ENCODE results near the gene GPR55. TPM values are rescaled to one million over a fixed set of nuclear protein-coding genes. Genes with fewer than 3 reads are reported as not detected.

The GPR55 gene
- total RNA-seq, 1 donor, result 0.81 TPM

- DNase-seq (ENCODE audit: low read depth in 2 of 3, low spot score in 2 of 3), result no peak
These were observed 37.7 kb downstream of the GPR55 start for GRCh38 chr2:230887342-230887741.

GRCh38 chr2:230886671-230887071 is 38.4 kb downstream of the GPR55 start:
- no peak for DNase-seq (ENCODE audit: low read depth in 2 of 3, low spot score in 2 of 3)

GRCh38 chr2:230886206-230886605 is 38.8 kb downstream of the GPR55 start:
- no peak for DNase-seq (ENCODE audit: low read depth in 2 of 3, low spot score in 2 of 3)

- peak in 2 of 3 donors; percentile 88 to 94 for DNase-seq (ENCODE audit: low read depth in 2 of 3, low spot score in 2 of 3)
These were observed 39.4 kb downstream of the GPR55 start for GRCh38 chr2:230885463-230886130.

- no peak for DNase-seq (ENCODE audit: low read depth in 2 of 3, low spot score in 2 of 3)
These were observed 43.2 kb downstream of the GPR55 start for GRCh38 chr2:230881840-230882239.

GRCh38 chr2:230879891-230880290 is 45.2 kb downstream of the GPR55 start:
- no peak for DNase-seq (ENCODE audit: low read depth in 2 of 3, low spot score in 2 of 3)

- DNase-seq (ENCODE audit: low read depth in 2 of 3, low spot score in 2 of 3), result no peak
These were observed 45.7 kb downstream of the GPR55 start for GRCh38 chr2:230879271-230879882.

GRCh38 chr2:230878599-230879188 is 46.3 kb downstream of the GPR55 start:
- DNase-seq (ENCODE audit: low read depth in 2 of 3, low spot score in 2 of 3), result no peak

- peak in 2 of 3 donors; percentile 93 to 96 for DNase-seq (ENCODE audit: low read depth in 2 of 3, low spot score in 2 of 3)
These were observed 47.1 kb downstream of the GPR55 start for GRCh38 chr2:230877759-230878598.

- DNase-seq (ENCODE audit: low read depth in 2 of 3, low spot score in 2 of 3), result no peak
These were observed 47.8 kb downstream of the GPR55 start for GRCh38 chr2:230877116-230877758.

- DNase-seq (ENCODE audit: low read depth in 2 of 3, low spot score in 2 of 3), result no peak
These were observed 49.4 kb downstream of the GPR55 start for GRCh38 chr2:230875347-230876315.

- no peak for DNase-seq (ENCODE audit: low read depth in 2 of 3, low spot score in 2 of 3)
These were observed 50.2 kb downstream of the GPR55 start for GRCh38 chr2:230874876-230875275.

- no peak for DNase-seq (ENCODE audit: low read depth in 2 of 3, low spot score in 2 of 3)
These were observed 50.6 kb downstream of the GPR55 start for GRCh38 chr2:230874456-230874855.

- DNase-seq (ENCODE audit: low read depth in 2 of 3, low spot score in 2 of 3), result no peak
These were observed 51.2 kb downstream of the GPR55 start for GRCh38 chr2:230873661-230874401.

- DNase-seq (ENCODE audit: low read depth in 2 of 3, low spot score in 2 of 3), result no peak
These were observed 51.9 kb downstream of the GPR55 start for GRCh38 chr2:230872968-230873660.

- DNase-seq (ENCODE audit: low read depth in 2 of 3, low spot score in 2 of 3), result no peak
These were observed 52.7 kb downstream of the GPR55 start for GRCh38 chr2:230872151-230872967.

- no peak for DNase-seq (ENCODE audit: low read depth in 2 of 3, low spot score in 2 of 3)
These were observed 53.5 kb downstream of the GPR55 start for GRCh38 chr2:230871361-230872150.
